Heart left ventricle (tissue), 13 donors: ENCODE measurements around the gene RNASE9.
"Not testable (repeated sequence)": the region's sequence is repeated elsewhere in the genome, so short reads cannot be mapped to it uniquely, and the experiment has no call there.

Experiments used
- POLR2A ChIP-seq, 2 donors: fragments of 450-650 bp; IDR thresholded peaks; one replicate each; pipeline ENCODE4 v1.6.1; 2017; ENCODE audit warnings: antibody characterized with exemption in 2 of 2, mild to moderate bottlenecking in 2 of 2, moderate library complexity in 2 of 2
- TF ChIP-seq, protein P1 (sequence below), 12 donors: fragments of 200-600 bp; sonication (generic) in 4 of 12; IDR thresholded peaks; one replicate each; pipeline versions ENCODE4 v1.5.0 to v1.8.0; 2018 to 2022; ENCODE audit warnings: antibody characterized with exemption in 12 of 12, mild to moderate bottlenecking in 5 of 12
- donor health status: ischemic (EF 13 %, LVEDD 7.1; RV severe dilation, severe dysfunction).
- donor health status: DM: no; HTN: yes; CAD: no.
- donor health status: DM: no; HTN: no; CAD: no.
- donor health status: ischemic (EF 25% LVEDD 6.9; RV normal size, moderate dysfunction).
- donor health status: ischemic (EF 25% LVEDD 5.7; RV mildly dilated, moderate dysfunction).
- donor health status: ischemic (EF 35%, LVEDD 5.7; RV mildly dilated, moderate dysfunction).
- donor health status: nonischemic (EF 11% LVEDD 7.7; RV severe dilation, severe dysfunction).
- donor health status: DM: yes; HTN: yes; CAD: no.
- donor health status: PGD.
- donor health status: ischemic (EF 29% LVEDD 5.4; RV normal size, mild dysfunction).
- donor health status: nonischemic (EF 23%, LVEDD 6.1; RV moderate dilation, normal function).

- TF ChIP-seq, protein P1, sequence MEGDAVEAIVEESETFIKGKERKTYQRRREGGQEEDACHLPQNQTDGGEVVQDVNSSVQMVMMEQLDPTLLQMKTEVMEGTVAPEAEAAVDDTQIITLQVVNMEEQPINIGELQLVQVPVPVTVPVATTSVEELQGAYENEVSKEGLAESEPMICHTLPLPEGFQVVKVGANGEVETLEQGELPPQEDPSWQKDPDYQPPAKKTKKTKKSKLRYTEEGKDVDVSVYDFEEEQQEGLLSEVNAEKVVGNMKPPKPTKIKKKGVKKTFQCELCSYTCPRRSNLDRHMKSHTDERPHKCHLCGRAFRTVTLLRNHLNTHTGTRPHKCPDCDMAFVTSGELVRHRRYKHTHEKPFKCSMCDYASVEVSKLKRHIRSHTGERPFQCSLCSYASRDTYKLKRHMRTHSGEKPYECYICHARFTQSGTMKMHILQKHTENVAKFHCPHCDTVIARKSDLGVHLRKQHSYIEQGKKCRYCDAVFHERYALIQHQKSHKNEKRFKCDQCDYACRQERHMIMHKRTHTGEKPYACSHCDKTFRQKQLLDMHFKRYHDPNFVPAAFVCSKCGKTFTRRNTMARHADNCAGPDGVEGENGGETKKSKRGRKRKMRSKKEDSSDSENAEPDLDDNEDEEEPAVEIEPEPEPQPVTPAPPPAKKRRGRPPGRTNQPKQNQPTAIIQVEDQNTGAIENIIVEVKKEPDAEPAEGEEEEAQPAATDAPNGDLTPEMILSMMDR (IDR thresholded peaks at IDR 0.05), result not testable (repeated sequence)
- TF ChIP-seq POLR2A (IDR thresholded peaks at IDR 0.05), result not testable (repeated sequence)
Measured at GRCh38 chr14:20507537-20507936, 53.3 kb downstream of the RNASE9 start.
